ENCODE measurements around the gene CLIC1.
A peak's percentile ranks its signal among the peaks of the same experiment; 100 is the strongest.
"Not testable (repeated sequence)": the region's sequence is repeated elsewhere in the genome, so short reads cannot be mapped to it uniquely, and the experiment has no call there.

The CLIC1 gene

DNA sequence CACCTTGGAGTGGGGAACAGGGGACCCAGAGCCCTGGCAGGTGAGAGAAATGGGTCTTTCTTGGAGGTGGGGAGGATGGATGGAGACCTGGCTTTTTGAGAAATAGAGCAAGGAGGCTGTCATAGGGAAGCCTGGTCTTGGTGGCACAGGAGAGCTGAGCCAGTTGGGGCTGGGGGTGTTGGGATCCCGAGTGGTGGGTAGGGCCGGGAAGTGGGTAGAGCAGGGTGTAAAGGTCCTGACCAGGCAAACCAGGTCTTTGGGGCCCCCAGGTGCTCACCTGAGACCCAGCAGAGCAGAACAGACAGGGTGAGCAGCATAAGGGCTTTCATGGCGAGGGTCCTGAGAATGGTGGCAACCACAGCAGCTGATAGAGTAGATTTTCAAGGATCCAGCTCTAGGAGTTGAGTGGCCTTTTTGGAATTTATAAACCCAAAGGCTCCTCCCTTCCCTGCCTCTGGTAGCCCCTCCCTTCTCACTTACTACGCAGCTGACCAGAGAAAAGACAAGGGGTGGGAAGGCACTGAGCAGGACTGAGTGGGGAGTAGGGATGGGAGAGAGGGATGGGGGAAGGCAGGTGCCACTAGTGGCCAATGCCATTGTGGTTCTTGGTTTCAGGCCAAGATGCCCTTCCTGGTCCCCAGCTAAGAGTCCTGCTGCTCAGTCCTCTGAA lies 14.8 kb downstream of the CLIC1 start, which contains the start of gene LY6G6C:
Gene LY6G6C, minus strand, starts transcription at position 396 of the 670 bp plus-strand sequence. Its CDS starts 67 bp downstream, at position 329.
- DNase-seq, result no peak

DNA sequence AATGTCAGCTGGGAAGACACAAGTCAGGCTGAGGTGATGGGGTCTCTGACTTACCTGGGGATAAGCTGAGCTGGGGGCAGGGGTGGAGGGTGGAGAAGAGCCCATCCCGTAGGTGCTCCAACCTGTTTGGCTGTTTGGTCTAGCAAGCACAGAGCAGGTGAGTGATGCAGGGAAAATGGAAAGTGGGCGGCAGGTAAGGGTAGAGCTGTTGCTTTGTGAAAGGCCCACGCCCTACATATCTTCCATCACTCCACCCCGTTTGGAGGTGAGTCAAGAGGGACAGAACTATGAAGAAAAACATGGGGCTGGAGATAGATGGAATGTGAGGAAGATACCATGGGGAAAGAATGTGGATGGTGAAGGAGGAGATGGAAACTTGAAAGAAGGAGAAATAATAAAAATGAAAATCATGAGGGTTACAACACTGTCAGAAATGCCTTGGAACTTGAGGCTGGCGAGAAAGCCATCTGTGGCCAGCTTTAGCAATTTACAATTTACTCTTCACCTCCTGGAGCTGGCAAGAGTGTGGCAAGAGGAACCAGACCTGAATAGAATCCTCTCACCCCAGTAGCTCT lies 16.0 kb downstream of the CLIC1 start:
- DNase-seq, result no peak

DNA sequence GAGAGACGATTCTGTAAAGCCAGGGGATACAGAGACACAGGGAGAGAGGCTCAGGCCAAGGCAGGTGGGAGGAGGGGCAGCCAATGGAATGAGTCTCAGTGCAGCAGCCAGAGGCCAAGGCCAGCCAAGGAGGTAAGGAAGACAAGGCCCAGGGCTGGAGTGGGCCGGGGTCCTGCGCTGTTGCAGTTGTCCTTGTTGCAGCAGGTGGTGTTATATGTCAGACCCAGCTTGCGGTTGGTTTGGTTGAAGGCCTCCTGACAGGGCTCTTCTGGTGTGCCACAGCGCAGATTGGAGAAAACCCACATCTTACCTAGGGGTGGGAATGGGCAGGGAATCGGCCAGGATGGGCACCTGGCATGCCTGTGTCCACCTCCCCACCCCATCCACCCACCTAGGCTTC lies 17.3 kb downstream of the CLIC1 start:
- DNase-seq, result no peak

DNA sequence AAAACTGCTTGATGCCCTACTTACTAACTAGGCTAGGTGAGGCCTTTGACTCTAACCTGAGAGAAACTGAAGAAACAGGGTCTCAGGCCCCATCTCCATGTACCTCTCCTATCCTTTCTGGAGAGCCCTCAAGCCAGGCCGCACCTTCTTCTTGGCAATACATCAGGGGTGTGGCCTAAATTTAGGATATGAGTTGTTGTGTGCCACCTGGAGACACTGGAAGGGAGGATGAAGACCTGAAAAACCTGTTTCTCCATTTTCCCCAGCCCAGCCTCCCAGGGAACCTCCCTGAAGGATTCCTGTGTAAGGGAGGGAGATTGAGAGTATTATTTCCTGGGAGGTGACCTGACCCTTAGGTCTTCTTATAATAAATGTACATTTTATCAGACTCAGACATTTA lies 18.1 kb downstream of the CLIC1 start:
- DNase-seq, result no peak

DNA sequence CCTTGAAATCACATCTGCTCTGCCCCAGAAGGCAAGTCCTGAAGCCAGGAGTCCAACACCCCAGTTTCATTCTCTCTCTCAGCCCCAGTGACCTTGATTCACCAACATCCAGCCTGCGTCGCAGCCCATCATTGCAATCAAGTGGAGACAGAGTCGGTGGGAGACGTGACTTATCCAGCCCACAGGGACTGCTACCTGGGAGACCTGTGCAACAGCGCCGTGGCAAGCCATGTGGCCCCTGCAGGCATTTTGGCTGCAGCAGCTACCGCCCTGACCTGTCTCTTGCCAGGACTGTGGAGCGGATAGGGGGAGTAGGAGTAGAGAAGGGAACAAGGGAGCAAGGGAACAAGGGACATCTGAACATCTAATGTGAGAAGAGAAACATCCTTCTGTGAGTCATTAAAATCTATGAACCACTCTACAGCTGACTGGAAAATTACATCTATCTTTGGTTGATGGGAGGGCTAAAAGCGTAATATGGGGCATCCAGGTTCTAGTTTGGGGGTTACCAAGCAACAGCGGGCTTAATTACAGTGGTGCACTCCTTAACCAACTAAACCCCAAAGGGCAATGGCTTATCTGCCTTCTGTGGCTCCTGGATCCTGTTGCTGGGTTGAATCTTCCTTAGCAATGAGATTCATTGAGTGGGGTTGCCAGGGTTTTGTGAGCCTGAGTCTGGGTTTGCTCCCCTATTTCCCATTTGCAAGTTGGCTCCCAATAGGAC lies 18.7 kb downstream of the CLIC1 start:
- DNase-seq, result no peak

DNA sequence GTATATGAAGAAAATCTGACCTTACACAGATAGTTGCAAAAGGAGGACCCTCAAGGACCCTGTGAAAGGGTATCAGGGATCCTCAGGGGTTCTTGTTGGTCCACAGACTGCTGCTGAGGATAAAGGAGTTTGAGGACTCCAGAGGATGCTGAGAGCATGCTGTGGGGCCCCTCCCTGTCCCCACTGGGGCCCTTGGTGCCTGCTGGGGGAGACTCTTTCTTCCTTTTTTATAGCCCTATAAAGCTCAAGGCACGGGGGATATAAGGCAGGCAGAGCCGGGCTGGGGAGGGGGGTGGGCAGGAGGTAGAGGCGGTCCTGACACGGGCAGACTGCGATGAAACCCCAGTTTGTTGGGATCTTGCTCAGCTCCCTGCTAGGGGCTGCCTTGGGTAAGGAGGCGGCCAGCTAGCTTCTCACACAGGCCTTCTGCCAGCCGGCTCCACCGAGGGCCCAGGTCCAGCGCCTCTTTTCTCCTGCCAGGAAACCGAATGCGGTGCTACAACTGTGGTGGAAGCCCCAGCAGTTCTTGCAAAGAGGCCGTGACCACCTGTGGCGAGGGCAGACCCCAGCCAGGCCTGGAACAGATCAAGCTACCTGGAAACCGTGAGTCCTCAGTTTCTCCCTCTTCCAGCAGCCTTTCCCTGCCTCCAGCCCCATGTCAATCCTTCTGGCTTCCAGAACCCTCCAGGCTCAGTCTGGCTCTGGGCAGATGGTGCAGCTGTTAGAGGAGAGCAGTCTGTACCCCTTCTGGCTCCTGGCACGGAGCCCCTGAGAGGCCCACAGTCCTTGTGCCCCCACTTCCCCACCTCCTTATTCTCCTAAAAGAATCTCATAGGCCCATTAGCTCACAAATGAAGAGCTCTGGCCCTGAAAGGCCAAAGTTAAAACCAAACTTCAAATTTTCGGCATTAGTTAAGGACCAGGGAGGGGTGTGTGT lies 21.0 kb downstream of the CLIC1 start, which contains the start of gene LY6G6D:
Gene LY6G6D, plus strand, starts transcription at position 327 of the 937 bp plus-strand sequence. Its CDS starts 8 bp downstream, at position 335.
- peak; percentile 50 for DNase-seq

DNA sequence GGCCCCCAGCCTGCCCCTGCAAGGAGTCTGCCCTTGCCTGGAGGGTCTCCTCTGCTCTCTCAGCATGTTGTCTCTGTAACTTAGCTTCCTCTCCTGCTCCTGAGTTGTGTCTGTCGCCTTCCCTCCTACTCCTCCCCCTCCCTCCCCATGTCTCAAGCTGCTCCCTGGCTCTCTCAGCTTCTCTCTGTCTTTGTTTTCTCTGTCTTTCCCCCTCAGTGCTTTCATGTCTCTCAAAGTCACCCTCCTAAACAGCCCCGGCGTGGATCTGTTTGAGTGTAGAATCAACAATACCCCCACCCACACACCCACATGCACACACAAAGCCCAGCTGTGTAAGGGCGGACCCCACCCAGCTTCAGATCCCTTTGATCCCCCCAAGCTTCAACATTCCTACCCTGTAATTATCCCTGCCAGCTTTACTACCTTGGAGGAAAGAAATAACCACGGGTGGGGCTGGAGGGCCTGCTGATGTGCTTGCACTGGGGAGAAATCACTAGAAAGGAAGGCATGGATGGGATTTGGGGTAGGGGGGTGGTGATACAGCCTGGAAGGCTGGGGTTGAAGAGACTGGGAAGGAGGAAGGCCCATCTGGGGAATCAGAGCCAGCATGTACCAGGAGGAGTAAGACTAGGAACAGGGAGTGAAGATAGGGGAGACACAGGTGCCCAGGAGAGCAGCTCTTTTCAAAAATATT lies 22.2 kb downstream of the CLIC1 start:
- DNase-seq, result no peak

DNA sequence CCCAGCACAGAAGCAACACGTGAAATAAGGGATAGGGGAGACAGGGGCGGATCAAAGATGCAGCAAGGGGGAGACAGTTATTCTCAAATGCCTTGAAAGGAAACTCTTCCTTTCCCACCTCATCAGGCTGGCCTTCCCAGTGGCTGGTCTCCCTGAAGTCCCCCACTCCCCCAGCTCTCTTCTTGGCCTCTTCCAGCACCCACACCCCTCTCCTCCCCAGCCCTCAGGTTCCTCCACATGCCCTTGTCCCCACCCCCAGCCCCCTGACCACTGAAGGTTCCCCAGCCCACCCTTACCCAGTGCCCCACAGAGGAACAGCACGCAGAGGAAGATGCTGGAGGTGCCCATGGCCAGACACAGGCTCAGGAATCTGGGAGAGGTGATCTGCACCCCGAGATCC lies 22.9 kb downstream of the CLIC1 start:
- no peak for DNase-seq

DNA sequence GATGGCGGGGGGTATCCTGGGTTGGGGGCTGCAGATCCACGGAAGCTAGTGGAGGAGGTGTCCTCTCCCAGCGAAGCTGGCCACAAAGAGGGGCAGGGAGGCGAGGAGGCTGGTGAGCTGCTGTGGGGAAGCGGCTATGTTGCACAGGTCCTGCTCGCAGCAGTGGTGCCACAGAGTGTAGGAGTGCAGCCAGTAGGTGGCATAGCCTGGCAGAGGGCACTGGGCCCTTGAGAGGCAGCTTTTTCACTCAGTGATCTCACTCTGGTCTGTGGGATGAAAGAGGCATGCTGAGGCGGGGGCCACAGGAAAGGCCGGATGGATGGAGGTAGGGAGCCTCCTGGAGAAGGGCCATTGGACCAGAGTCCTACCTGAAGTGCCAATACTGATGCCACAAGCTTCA lies 24.0 kb downstream of the CLIC1 start:
- no peak for DNase-seq

DNA sequence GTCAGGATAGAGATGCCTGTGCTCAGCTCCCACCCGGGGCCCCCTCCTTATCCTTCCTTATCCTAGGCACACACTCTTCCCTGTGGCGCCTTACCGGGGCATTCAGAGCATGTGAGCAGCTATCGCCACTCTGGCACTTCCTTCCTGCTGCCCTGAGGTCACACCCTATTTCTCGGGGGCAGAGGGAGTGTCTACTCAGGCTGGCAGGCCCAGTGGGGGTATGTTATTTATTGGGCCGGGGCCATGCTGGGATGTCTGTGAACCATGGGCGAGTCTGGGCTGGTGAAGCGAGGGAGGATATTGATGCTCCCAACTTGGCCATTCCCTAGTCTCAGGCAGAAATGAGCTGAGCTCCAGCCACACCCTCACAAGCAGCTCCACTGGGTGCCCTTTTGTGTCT lies 25.1 kb downstream of the CLIC1 start:
- DNase-seq, result no peak

DNA sequence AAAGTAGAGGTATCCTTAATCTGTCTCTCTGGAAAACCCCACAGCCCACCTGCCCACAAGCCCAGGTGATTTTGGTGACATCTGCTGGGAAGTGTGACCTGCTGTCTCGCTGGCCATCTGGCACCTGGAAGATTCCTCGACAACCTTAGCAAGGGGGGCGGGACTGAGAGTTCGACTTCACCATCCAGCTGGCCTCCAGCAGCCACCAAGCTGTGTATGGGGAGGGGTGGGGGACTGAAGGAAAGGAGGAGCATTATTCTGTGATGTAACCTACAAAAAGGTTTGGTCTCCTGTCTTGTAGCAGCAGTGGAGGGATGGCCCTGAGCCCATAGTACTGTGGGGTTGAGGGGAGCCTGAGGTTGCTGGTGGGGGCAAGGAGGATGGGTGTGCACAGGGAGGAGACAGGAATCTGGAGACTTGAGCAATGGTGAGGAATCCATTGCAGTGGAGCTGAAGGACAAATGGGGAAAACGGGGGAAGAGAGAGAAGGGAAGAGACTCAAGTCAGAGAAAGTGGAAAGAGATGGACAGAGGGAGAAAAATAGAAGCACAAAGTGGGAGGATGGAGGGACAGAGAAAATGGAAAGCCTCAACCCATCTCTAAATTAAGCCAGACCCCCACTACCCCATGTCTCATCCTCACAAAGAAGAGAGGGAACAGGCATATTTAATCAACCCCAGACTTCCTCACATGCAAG lies 25.7 kb downstream of the CLIC1 start:
- DNase-seq, result no peak

DNA sequence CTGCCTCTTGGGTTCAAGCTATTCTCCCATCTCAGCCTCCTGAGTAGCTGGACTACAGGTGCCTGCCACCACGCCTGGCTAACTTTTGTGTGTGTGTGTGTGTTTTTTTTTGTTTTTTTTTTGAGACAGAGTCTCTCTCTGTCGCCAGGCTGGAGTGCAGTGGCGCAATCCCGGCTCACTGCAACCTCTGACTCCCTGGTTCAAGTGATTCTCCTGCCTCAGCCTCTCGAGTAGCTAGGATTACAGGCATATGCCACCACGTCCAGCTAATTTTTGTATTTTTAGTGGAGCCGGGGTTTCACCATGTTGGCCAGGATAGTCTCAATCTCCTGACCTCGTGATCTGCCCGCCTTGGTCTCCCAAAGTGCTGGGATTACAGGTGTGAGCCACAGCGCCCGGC lies 27.2 kb downstream of the CLIC1 start:
- not testable (repeated sequence) for DNase-seq

DNA sequence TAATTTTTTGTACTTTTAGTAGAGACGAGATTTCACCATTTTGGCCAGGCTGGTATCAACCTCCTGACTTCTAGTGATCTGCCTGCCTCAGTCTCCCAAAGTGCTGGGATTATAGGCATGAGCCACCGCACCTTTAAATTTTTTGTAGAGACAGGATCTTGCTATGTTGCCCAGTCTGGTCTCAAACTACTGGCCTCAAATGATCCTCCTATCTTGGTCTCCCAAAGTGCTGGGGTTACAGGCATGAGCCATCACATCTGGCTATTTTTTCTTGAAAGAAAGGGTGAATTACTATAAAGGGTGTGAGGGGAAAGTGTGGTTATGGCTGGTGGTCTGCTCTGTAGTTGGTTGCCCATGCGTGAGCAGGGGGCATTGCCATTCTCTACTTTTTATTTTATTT lies 28.1 kb downstream of the CLIC1 start:
- no peak for DNase-seq

DNA sequence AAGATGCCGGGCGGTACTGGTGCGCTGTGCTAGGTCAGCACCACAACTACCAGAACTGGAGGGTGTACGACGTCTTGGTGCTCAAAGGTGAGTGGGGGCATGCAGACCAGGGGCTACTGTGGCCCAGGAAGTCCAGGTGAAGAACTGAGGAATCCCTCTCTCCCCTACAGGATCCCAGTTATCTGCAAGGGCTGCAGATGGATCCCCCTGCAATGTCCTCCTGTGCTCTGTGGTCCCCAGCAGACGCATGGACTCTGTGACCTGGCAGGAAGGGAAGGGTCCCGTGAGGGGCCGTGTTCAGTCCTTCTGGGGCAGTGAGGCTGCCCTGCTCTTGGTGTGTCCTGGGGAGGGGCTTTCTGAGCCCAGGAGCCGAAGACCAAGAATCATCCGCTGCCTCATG lies 28.6 kb downstream of the CLIC1 start:
- DNase-seq, result no peak

DNA sequence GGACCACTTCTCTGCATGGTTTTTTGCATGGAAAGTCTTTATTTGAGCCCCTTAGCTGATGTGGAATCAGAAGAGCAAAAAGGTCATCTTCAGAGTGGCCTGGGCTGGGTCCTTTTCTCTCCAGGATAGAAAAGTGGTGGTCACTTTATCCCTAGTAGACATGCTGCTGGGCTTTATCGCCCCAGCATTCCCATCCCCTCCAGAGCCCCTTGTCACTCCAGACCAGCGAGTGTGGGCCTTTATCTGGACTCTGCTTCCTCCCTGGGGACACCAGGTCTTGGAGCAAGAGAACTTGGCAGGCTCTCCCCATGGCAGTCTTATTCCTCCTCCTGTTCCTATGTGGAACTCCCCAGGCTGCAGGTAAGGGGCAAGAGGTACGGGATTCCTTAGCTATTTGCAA lies 29.7 kb downstream of the CLIC1 start, which contains the start of gene LY6G6F:
Gene LY6G6F, plus strand, starts transcription at position 268 of the 400 bp plus-strand sequence. Its CDS starts 41 bp downstream, at position 309.
- no peak for DNase-seq

DNA sequence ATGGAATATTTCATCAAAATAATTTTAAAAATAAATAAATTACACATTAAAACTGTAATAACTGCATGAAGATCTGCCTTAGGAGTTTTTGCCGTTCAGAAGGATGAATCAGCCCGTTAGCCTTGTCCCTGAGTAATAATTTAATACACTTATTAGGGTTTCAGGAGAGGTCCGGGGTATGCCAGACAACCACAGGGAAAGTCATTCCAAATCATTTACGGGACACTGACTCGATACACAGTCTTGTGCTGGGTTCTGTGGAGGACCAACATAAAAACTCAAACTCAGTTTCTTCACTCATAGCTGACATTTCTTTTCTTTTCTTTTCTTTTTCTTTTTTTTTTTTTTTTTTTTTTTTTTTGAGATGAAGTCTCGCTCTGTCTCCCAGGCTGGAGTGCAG lies 30.4 kb downstream of the CLIC1 start:
- DNase-seq, result no peak

DNA sequence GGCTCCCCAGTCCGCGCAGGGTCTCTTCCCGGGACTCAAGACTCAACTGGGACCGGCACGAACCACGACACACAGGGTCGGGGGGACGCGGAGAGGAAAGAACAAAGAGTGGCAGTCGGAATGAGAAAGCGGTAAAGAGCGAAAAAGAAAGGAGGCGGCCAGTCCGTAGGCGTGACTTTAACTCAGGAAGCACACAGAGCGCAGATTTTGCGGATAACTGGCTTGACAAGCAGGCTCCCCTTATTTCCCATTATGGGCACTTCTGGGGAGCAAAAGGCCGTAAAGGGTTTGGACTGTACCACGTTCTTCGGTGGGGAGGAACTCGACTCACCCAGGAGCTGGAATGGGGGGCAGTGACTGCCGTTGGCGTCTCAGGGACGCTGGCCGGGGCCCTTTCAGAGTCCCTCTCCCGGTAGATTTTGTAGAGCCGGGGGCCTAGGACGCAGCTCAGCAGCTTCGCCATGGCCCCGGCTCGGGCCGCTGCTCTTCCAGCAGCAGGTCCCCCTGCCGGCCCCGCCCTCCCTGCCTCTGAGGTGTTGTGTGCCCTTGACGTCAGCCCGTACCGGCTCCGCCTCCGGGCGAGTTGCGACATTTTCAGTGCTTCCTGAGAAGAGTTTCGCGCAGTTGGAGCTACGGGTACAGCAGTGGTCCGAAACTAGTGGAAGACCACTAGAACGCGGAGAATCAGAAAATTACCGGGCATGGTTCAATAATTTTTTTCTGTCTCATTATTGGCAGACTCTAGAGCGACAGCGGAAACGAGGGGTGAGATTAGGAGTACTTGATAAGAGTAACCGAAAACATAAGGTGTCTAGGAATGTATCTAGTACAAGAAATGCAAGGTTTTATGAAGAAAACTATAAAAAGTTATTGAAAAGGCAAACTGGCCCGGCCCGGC lies 33.3 kb downstream of the CLIC1 start, which contains the start of gene ABHD16A:
Gene ABHD16A, minus strand, starts transcription at position 506 of the 898 bp plus-strand sequence. Its CDS starts 43 bp downstream, at position 463.
- peak; percentile 99 for DNase-seq

DNA sequence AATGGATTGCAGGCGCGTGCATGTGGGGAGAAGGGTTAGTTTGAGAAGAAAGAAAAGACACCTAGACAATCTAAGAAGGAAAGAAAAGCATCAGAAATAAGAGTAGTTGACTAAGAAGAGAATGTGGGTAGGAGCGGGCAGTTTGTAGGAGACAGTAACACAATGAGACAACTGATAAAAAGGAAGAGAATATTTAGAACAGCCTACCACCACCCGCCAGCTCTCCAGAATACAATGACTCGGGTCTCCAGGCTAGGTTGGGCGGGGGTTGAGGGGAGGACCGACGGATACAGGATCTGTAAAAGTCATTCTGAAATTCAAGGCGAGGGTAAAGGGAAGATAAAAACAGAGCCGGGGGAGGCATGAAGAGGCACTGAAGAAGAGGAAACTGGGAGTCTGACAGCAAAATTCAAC lies 33.9 kb downstream of the CLIC1 start:
- DNase-seq, result no peak

DNA sequence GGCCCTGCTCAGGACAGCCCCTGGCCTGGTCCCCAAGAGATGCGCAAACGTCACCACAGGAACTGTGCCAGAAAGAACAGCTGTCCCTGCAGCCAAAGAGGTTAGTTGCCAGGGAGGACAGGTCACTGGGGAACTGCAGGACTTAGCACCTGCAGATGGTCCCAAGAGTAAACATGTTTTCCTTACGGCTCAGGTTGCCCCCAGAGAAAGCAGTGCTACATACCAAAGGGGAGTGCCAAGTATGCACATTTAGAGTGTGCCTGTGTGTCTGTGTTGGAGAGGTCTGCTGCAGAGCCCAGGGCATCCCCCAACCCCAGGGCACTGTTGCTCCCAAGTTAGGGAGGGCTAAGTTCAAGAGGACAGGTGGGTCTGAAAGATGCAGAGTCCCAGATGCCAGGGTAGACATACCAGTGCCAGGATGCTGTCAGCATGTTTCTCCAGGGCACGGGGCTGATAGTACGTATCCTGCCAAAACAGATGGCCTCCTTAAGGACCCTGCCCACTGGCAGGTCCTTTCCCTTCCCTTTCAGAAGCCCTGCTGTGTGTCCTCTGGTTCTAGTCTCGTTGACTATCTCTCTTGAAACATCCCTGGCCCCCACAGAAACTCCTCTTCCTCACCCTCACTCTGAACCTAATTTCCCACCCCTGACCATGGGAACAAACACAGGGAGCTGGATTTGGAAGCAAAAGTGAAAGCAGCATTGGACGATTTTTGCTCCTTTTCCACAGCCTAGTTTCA lies 34.5 kb downstream of the CLIC1 start:
- DNase-seq, result peak; percentile 72

Data from femur (tissue), 1 donor.